IMR-90 (cell line): ENCODE data around the gene USP4. TPM values are rescaled to one million over a fixed set of nuclear protein-coding genes. Genes with fewer than 3 reads are reported as not detected.

Source experiments
- ATAC-seq: fragments of 200-7000 bp; cut with Tn5 transposase; 2 replicates; pipeline ENCODE4 v1.9.1; 2020; ENCODE audit warnings: low read depth, mild to moderate bottlenecking, moderate library complexity
- BruUV-seq: library from RNA; stranded (reverse); fragments of 400-500 nt; replicated peaks from 2 replicates; lab custom pipeline; 2021; lab: Mats Ljungman, UMichigan
- CTCF ChIA-PET: fragments of 300-600 bp; formaldehyde crosslinking; extraction: SDS; loops from one replicate; lab custom pipeline; 2021; ENCODE audit warnings: antibody characterized with exemption; lab: Yijun Ruan, JAX
- POLR2A ChIA-PET: fragments of 300-600 bp; sonication (Branson Sonifier 250); formaldehyde crosslinking; loops from one replicate; lab custom pipeline; 2022; ENCODE audit warnings: antibody characterized with exemption; ENCODE audit not compliant: unreplicated experiment; lab: Charles Lee
- DNase-seq: peaks from one replicate; pipeline ENCODE4 v3.0.0; 2013
- H2AFZ ChIP-seq: replicated peaks from 2 replicates; pipeline ENCODE3; 2013; ENCODE audit warnings: low read length, mild to moderate bottlenecking; ENCODE audit not compliant: poor library complexity
- H2AK5ac ChIP-seq: 2 replicates; pipeline ENCODE4 v1.6.1; 2013; ENCODE audit warnings: low read depth, low read length, inconsistent platforms
- H2AK9ac ChIP-seq: replicated peaks from 2 replicates; pipeline ENCODE3; 2013; ENCODE audit warnings: mild to moderate bottlenecking, low read depth, low read length, moderate library complexity; ENCODE audit not compliant: poor library complexity
- H2BK120ac ChIP-seq: 2 replicates; pipeline ENCODE4 v1.6.1; 2013; ENCODE audit warnings: low read depth, low read length, inconsistent platforms
- H2BK15ac ChIP-seq: 3 replicates; pipeline ENCODE4 v1.6.1; 2013; ENCODE audit warnings: low read depth, low read length, inconsistent platforms
- H2BK20ac ChIP-seq: 2 replicates; pipeline ENCODE4 v1.6.1; 2013; ENCODE audit warnings: low read depth, mild to moderate bottlenecking, inconsistent platforms, low read length, moderate library complexity
- H2BK5ac ChIP-seq: 2 replicates; pipeline ENCODE4 v1.6.1; 2013; ENCODE audit warnings: mild to moderate bottlenecking, low read depth, low read length, inconsistent platforms; ENCODE audit not compliant: poor library complexity, severe bottlenecking
- H3K14ac ChIP-seq: replicated peaks from 2 replicates; pipeline ENCODE4 v1.6.1; 2013; ENCODE audit warnings: low read depth, low read length, inconsistent platforms
- H3K18ac ChIP-seq: 2 replicates; pipeline ENCODE4 v1.6.1; 2013; ENCODE audit warnings: low read depth, low read length, control low read depth
- H3K23ac ChIP-seq: 2 replicates; pipeline ENCODE4 v1.6.1; 2013; ENCODE audit warnings: low read depth, low read length, inconsistent platforms
- H3K27ac ChIP-seq: 2 replicates; pipeline ENCODE4 v1.5.1; 2013; ENCODE audit warnings: mild to moderate bottlenecking, control low read depth, low read length; ENCODE audit not compliant: insufficient read depth
- H3K27me3 ChIP-seq: 2 replicates; pipeline ENCODE4 v1.6.1; 2013; ENCODE audit warnings: low read length; ENCODE audit not compliant: control insufficient read depth, insufficient read depth
- H3K36me3 ChIP-seq: 2 replicates; pipeline ENCODE4 v1.6.1; 2013; ENCODE audit warnings: low read length, mixed read lengths; ENCODE audit not compliant: control insufficient read depth, insufficient read depth
- H3K4ac ChIP-seq: 2 replicates; pipeline ENCODE4 v1.6.1; 2013; ENCODE audit warnings: low read depth, low read length, inconsistent platforms
- H3K4me1 ChIP-seq: 2 replicates; pipeline ENCODE4 v1.6.1; 2013; ENCODE audit warnings: low read length, mixed read lengths; ENCODE audit not compliant: control insufficient read depth, insufficient read depth
- H3K4me2 ChIP-seq: 2 replicates; pipeline ENCODE4 v1.6.1; 2013; ENCODE audit warnings: low read depth, mild to moderate bottlenecking, control low read depth, low read length, moderate library complexity
- H3K4me3 ChIP-seq: 2 replicates; pipeline ENCODE4 v1.5.1; 2013; ENCODE audit warnings: low read depth, mild to moderate bottlenecking, control low read depth, low read length, moderate library complexity; ENCODE audit not compliant: insufficient read depth
- H3K56ac ChIP-seq: 2 replicates; pipeline ENCODE4 v1.6.1; 2013; ENCODE audit warnings: low read length, inconsistent platforms; ENCODE audit not compliant: insufficient read depth; ENCODE audit errors: extremely low read depth
- H3K79me1 ChIP-seq, 2 experiments: 2 replicates each; pipeline ENCODE4 v1.6.1; 2013; ENCODE audit warnings: low read length in 2 of 2, inconsistent platforms in 1 of 2, low read depth in 1 of 2
- H3K9ac ChIP-seq: 2 replicates; pipeline ENCODE4 v1.6.1; 2013; ENCODE audit warnings: low read depth, low read length, control low read depth
- H3K9me1 ChIP-seq: 2 replicates; pipeline ENCODE4 v1.6.1; 2013; ENCODE audit warnings: low read length, inconsistent platforms; ENCODE audit not compliant: insufficient read depth
- H3K9me3 ChIP-seq: 2 replicates; pipeline ENCODE4 v1.6.1; 2013; ENCODE audit warnings: low read length; ENCODE audit not compliant: control insufficient read depth, insufficient read depth
- H4K20me1 ChIP-seq: 2 replicates; pipeline ENCODE4 v1.6.1; 2013; ENCODE audit warnings: low read length, inconsistent platforms; ENCODE audit not compliant: insufficient read depth
- H4K5ac ChIP-seq: 2 replicates; pipeline ENCODE4 v1.6.1; 2013; ENCODE audit warnings: mild to moderate bottlenecking, low read depth, low read length, control low read depth
- H4K8ac ChIP-seq, 2 experiments: 2 replicates each; pipeline ENCODE4 v1.6.1; 2013; ENCODE audit warnings: low read depth in 2 of 2, low read length in 2 of 2, control low read depth in 1 of 2, inconsistent platforms in 1 of 2
- H4K91ac ChIP-seq: 2 replicates; pipeline ENCODE4 v1.6.1; 2013; ENCODE audit warnings: low read depth, low read length, inconsistent platforms; ENCODE audit not compliant: insufficient read depth
- MAFK ChIP-seq: IDR thresholded peaks from 2 replicates; pipeline ENCODE4 v1.6.1; 2012; ENCODE audit warnings: low read depth, low read length, improper control_type of control experiment
- RFX5 ChIP-seq: IDR thresholded peaks from 2 replicates; pipeline ENCODE4 v1.8.0; 2012; ENCODE audit warnings: low read depth, mild to moderate bottlenecking, low read length, moderate library complexity
- WGBS, 2 experiments: methylation state at CpG; one replicate each; pipeline versions ENCODE4 v1.1.5 to v1.1.7; 2013; ENCODE audit warnings: missing lambda C conversion rate in 2 of 2; ENCODE audit not compliant: insufficient read length in 1 of 2; ENCODE audit errors: extremely low coverage in 2 of 2; 5-methylcytosine and 5-hydroxymethylcytosine counted together
- dilution Hi-C: fragments of 300-500 bp; cut with HindIII; formaldehyde crosslinking; loops from one replicate; pipeline ENCODE4 v1.14.3; 2018; ENCODE audit warnings: low sequenced_read_pairs; ENCODE audit not compliant: unreplicated experiment
- in situ Hi-C: fragments of 300-500 bp; cut with MboI; formaldehyde crosslinking; loops from 3 replicates; pipeline ENCODE4 v1.14.3; 2019; ENCODE audit warnings: low sequenced_read_pairs, inconsistent platforms, mixed read lengths
- intact Hi-C: fragments of 100-400 bp; cut with micrococcal nuclease; formaldehyde crosslinking; loops from 2 replicates; pipeline ENCODE4 v1.10.0; 2022
- polyA plus RNA-seq, 3 experiments: library from polyadenylated mRNA; depleted of rRNA; stranded (reverse); fragments of >200 nt; gene quantifications; 2 replicates each; pipeline ENCODE4 v1.2.3, GENCODE V29; 2012; ENCODE audit warnings: low replicate concordance in 1 of 3
- total RNA-seq: library from RNA; depleted of rRNA; stranded (reverse); fragments of >200 nt; gene quantifications from 2 replicates; pipeline ENCODE4 v1.2.3, GENCODE V29; 2012

Gene USP4
- total and polyA plus RNA-seq, 2 of the 4 experiments (the other 2 are of a cell fraction): 29.9 to 42.3 TPM

- no peak overlapping the region for H2BK5ac ChIP-seq
- H2AFZ ChIP-seq: no peak overlapping the region
- no peak overlapping the region for H2BK20ac ChIP-seq
- no peak overlapping the region for H3K9ac ChIP-seq
- in situ Hi-C loops: no loop called here
- ChIA-PET POLR2A (no interaction called here), CTCF (no interaction called here)
- no peaks in the 10 kb centered on the region for H3K9me3 ChIP-seq
- no peak for TF ChIP-seq RFX5
- TF ChIP-seq MAFK: no peak
- H4K91ac ChIP-seq: no peak overlapping the region
- no peak for ATAC-seq
- no peak overlapping the region for H2BK120ac ChIP-seq
- DNase-seq: no peak
- H3K56ac ChIP-seq: no peak overlapping the region
- peaks cover 12% of the 10 kb centered on the region for H3K9me1 ChIP-seq
- H3K27ac ChIP-seq: no peak overlapping the region
- H3K4ac ChIP-seq: no peak overlapping the region
- no peak overlapping the region for H2BK15ac ChIP-seq
- no peak overlapping the region for H4K5ac ChIP-seq
- 100% methylated on average over 2 of the region's 6 CpGs; no CpG with 5 or more reads in 1 of the 2 experiments for WGBS, 2 experiments
- no peak overlapping the region for H3K14ac ChIP-seq
- H3K23ac ChIP-seq: peak overlapping the region; percentile 4; the same call in 1 of the 2 replicates
- H3K4me2 ChIP-seq: no peak overlapping the region
- H3K79me1 ChIP-seq: peaks cover 18 to 76% of the 10 kb centered on the region in 2 experiments
- no peaks in the 10 kb centered on the region for H3K27me3 ChIP-seq
- intact Hi-C loops: no loop called here
- dilution Hi-C loops: no loop called here
- no peak overlapping the region; the same call in 1 of the 2 replicates for H2AK5ac ChIP-seq
- H3K18ac ChIP-seq: no peak overlapping the region
- H3K36me3 ChIP-seq: peaks cover 58% of the 10 kb centered on the region
- no TSS peak for BruUV-seq
- no peaks in the 10 kb centered on the region for H3K4me1 ChIP-seq
- peaks cover 77% of the 10 kb centered on the region for H4K20me1 ChIP-seq
- H2AK9ac ChIP-seq: no peak overlapping the region
- no peak overlapping the region for H4K8ac ChIP-seq
- no peak overlapping the region for H3K4me3 ChIP-seq
These were observed 30.9 kb upstream of the USP4 start for GRCh38 chr3:49370585-49371290.
